NOMO-1 treated with DMSO at 0.1 percent for 48 hours (cell line): ENCODE data around the gene PTTG1IP2.
A peak's percentile ranks its signal among the peaks of the same experiment; 100 is the strongest.

Experiments
- DNase-seq: peaks from one replicate; lab custom pipeline; 2025; ENCODE audit not compliant: unreplicated experiment; lab: John Stamatoyannopoulos, UW

Gene PTTG1IP2

GRCh38 chr7:90469554-90469953, at the start of gene PTTG1IP2:
PTTG1IP2 (plus strand) TSS chr7:90469639; CDS start chr7:90469787, 148 bp downstream.
- DNase-seq: no peak

GRCh38 chr7:90421651-90422050, 47.8 kb upstream of the PTTG1IP2 start:
- DNase-seq: no peak

DNA sequence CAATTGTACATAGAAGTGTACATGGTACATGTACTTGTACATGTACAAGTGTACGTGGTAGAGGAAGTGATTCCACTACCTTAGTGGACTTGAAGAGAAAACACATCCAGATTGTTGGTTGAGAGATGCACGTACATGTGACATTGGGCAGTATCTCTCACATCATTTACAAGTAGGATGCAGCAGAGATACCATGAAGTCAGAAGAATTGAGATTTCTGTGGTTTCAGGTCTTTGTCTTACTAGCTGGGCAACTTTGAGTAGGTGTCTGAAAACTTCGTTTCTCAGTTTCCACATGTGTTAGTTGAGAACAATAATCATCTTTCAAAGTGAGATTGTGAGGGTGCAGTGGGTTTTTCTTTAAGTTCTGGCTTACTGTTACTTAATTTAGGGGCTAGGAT, 44.7 kb upstream of the PTTG1IP2 start:
- DNase-seq: no peak

- peak; percentile 36 for DNase-seq
These were observed 44.1 kb upstream of the PTTG1IP2 start for GRCh38 chr7:90425376-90425775.

- DNase-seq: no peak
These were observed 38.6 kb upstream of the PTTG1IP2 start for GRCh38 chr7:90430614-90431460.

DNA sequence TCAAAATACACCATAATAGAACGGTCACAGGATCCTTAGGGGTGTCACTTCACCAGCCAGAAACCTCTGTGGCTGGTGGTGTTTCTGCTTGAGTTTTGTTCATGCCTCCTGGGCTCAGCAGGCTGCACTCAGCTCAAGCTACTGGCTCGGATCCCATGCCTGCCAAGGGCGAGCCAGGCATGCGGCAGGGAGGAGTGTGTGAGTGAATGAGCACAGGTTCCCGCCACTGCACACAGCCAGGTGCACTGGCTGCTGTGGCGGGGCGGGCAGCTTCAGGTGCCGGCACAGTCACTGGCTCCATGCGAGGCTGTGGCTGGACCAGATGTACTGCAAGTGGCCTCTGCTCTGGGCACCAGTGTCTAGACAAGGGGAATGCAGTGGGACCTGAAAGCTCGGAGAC, 36.7 kb upstream of the PTTG1IP2 start:
- DNase-seq: no peak

- DNase-seq: no peak
These were observed 36.2 kb upstream of the PTTG1IP2 start for GRCh38 chr7:90433221-90433620.

- no peak for DNase-seq
These were observed 23.8 kb upstream of the PTTG1IP2 start for GRCh38 chr7:90445633-90446032.

DNA sequence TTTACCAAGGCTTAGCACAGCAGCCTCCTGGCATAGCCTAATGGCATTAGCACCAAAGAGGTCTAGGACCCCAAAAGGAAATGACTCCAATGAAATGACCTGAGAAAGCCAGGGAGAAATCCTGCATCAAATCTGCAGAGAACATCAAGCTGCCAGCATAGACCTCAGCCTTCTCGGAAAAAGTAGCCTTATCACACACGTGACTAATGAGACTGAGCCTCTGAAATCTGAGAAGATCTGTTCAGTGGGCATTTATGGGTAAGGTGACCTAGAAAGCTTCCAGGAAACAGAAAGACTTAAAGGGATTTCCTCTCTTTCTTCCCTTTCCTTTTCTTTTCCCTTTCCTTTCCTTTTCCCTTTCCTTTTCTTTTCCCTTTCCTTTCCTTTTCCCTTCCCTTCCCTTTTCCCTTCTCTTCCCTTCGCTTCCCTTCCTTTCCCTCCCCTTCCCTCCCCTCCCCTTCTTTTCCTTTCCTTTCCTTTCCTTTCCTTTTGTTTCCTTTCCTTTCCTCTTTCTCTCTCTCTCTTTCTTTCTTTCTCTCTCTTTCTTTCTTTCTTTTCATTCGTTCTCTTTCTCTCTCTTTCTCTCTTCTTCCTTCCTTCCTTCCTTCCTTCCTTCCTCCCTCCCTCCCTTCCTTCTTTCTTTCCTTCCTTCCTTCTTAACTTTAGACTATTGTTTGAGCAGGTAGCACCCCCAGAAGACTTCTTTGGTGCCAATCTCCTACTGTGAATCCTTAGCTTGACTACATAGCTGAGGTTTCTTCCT, 23.1 kb upstream of the PTTG1IP2 start:
- no peak for DNase-seq

- DNase-seq: no peak
These were observed 16.1 kb upstream of the PTTG1IP2 start for GRCh38 chr7:90453259-90453891.

DNA sequence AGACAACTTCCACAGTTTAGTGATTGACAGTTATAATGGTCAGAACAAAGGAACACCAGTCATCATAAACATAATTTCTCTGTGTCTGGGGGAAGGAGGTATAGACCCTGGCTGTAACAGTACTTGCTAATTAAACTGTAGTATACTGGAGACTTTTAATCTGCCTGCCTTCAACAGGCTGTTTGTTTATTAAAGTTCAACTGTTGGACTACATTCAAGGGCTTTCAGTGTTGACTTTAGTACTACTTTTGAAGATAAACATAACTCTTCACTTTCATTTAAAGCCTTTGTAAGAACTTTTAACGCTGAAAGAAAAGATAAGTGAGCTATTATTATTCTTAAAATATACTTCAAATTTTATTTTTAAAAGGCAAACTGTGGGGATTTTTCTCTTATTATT, 15.5 kb upstream of the PTTG1IP2 start:
- DNase-seq: no peak

DNA sequence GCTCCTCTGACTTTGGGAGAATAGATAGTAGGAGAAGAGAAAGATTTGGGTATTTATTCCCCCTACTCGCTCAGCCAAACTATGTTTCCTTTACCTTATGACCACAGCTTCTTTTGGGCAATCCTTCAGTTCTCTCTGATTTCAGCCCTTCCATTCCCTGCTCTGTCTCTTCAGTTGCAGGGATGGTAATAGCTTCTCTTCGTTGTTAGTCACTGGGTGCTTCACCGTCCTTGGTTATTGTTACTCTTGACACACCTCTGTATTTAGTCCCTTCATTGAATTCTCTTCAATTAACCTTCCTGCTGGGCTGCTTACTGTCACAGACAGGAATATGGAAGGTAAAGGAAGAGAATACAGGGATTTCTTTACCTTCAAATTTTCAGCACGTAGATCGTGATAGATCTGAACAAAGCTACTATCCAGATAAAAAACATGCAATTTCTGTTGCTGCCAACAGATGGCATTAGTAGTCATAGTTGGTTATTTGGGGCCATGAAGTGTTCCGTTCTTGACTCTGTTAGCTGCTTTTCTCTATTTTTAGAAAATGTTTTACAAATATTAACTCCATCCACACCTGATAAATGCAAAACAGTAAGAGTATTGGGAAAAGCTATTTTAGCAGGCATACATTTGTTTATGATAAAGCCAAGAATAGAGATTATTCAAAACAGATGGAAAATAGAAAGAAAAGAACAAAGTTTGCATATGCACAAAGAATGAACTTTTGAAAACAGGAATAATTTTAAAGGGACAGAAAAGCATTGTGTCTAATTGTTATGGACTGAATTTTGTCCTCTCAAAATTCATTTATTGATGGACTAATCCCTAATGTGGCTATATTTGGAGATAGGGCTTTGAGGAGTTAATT, 14.0 kb upstream of the PTTG1IP2 start:
- DNase-seq: peak; percentile 85

GRCh38 chr7:90458104-90458503, 11.3 kb upstream of the PTTG1IP2 start:
- no peak for DNase-seq

- no peak for DNase-seq
These were observed 9.6 kb upstream of the PTTG1IP2 start for GRCh38 chr7:90459888-90460287.

DNA sequence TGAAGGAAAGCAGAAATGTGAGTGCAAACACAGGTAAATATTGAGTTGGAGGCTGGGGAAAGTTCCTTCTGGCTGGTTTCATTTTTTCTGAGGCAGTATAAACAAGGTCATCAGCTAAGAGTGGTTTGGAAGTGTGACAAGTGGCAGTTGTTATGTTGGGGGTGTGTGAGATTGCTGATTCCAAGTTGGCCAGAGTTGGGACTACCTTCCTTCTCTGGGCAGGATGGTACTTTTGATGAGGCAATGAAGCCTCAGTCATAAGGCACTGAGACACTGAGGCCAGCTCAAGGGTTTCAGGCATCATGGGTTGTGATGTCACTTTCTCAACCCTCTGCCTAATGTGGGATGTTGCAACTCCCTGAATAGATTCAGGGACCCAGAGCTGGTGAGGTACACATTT, 8.2 kb upstream of the PTTG1IP2 start:
- DNase-seq: no peak

DNA sequence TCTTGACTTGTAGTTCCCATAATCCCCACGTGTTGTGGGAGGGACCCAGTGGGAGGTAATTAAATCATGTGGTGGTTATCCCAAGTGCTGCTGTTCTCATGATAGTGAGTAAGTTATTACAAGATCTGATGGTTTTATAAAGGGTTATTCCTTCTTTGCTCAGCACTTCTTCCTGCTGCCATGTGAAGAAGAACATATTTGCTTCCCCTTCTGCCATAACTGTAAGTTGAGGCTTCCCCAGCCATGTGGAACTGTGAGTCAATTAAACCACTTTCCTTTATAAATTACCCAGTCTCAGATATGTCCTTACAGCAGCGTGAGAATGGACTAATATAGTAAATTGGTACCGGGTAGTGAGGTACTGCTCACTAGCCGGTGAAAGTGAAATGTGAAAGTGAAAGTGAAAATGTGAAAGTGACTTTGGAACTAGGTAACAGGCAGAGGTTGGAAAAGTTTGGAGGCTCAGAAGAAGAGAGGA, 6.2 kb upstream of the PTTG1IP2 start:
- peak; percentile 56 for DNase-seq

DNA sequence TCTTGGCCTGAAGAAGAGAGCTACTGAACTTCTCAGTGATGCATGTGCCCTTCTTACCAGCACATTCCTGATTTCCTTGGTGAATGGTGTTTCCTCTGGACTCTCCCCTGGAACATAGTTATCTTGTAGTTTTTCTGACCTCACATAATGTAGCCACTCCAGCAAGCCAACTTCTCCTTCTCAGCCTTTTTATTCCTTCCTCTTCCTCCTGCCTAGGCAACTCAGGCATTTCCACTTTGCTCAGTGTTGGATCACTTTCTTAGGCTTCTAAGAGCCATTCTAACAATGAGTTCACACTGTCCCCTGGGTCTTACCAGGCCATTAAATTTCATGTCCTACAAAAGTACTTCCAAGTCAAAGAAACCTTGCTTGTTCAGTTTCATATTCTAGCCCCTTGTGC, 3.6 kb upstream of the PTTG1IP2 start:
- no peak for DNase-seq

DNA sequence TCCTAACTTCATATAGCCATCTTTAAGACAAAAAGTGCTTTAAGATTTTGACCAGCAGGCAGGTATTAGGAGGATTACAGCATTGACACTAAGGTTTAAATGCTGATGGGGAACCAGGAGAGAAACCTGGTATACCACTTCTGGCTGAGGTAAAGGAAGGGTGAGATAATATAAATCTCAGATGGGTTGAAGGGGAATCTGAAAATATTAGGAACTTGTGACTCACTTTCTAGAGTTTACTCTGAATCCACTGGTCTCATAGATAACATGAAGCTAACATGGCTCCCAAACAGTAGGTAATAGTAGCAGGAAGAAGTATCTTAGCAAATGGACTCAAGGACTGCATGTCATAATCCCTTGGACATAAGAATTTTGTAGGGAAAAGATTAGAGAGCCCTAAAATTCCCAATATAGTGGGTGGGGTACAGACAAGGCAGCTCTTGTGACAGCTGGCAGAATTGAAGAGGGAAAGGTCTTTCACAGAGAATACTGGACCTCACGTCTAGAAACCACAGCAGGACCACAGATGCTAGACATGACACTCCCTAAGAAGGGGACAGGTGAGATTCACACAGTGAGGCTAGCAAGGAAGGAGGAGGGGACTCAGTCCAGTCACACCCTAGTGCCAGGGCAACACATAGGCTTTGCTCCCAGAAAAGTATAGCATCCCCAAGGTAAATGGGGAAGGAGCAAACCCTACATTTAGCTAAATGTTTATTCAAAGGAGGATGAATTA, 3.5 kb downstream of the PTTG1IP2 start:
- DNase-seq: no peak

DNA sequence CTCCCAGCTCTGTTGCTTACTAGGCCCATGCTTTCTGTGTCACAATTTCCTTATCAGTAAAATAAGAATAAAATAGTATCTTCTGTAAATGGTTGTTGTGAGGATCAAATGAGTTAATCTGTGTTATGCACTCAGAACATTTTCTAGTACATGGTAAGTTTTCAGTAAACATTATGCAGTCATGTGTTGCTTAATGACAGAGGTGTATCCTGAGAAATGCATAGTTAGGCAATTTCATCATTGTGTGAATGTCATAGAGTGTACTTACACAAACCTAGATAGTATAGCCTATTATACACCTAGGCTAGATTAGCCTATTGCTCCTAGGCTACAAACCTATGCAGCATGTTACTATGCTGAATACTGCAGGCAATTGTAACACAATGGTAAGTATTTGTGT, 4.4 kb downstream of the PTTG1IP2 start:
- no peak for DNase-seq
